WTC11 (cell line): ENCODE results near the gene PRKCB. TPM values are rescaled to one million over a fixed set of nuclear protein-coding genes. Genes with fewer than 3 reads are reported as not detected.

Source experiments
- IRF2 ChIP-seq: sonication (generic); formaldehyde crosslinking; IDR thresholded peaks from 2 replicates; pipeline ENCODE4 v1.8.0; 2022; ENCODE audit warnings: low read depth, missing genetic modification reagents, borderline replicate concordance
- PRDM15 ChIP-seq: sonication (generic); formaldehyde crosslinking; IDR thresholded peaks from 2 replicates; pipeline ENCODE4 v1.8.0; 2022; ENCODE audit warnings: missing genetic modification reagents
- RELA ChIP-seq: sonication (generic); formaldehyde crosslinking; IDR thresholded peaks from 2 replicates; pipeline ENCODE4 v1.8.1; 2022; ENCODE audit warnings: missing genetic modification reagents, mild to moderate bottlenecking, borderline replicate concordance
- TEAD1 ChIP-seq: sonication (generic); formaldehyde crosslinking; IDR thresholded peaks from 2 replicates; pipeline ENCODE4 v1.8.0; 2022; ENCODE audit warnings: mild to moderate bottlenecking, missing genetic modification reagents
- USF2 ChIP-seq: sonication (generic); formaldehyde crosslinking; IDR thresholded peaks from 2 replicates; pipeline ENCODE4 v1.8.1; 2023; ENCODE audit warnings: mild to moderate bottlenecking, missing genetic modification reagents, moderate library complexity
- ZBTB21 ChIP-seq: sonication (generic); formaldehyde crosslinking; IDR thresholded peaks from 2 replicates; pipeline ENCODE4 v1.8.1; 2023; ENCODE audit warnings: mild to moderate bottlenecking, missing genetic modification reagents, borderline replicate concordance
- ZNF138 ChIP-seq: sonication (generic); formaldehyde crosslinking; conservative IDR thresholded peaks from 2 replicates; pipeline ENCODE4 v1.8.1; 2022; ENCODE audit warnings: mild to moderate bottlenecking, moderate library complexity, missing genetic modification reagents
- ZSCAN18 ChIP-seq: fragments of 250-450 bp; sonication (Bioruptor Pico); IDR thresholded peaks from 2 replicates; pipeline ENCODE4 v2.1.2; 2022; ENCODE audit warnings: mild to moderate bottlenecking, moderate library complexity
- total RNA-seq: library from RNA; stranded (reverse); gene quantifications from 3 replicates; pipeline ENCODE4 v1.2.3, GENCODE V29; 2021
- TF ChIP-seq, protein P1 (sequence below): sonication (generic); formaldehyde crosslinking; IDR thresholded peaks from 2 replicates; pipeline ENCODE4 v1.8.0; 2023; ENCODE audit warnings: missing genetic modification reagents, mild to moderate bottlenecking, borderline replicate concordance
- TF ChIP-seq, protein P2 (sequence below): sonication (generic); formaldehyde crosslinking; IDR thresholded peaks from 2 replicates; pipeline ENCODE4 v1.8.1; 2023; ENCODE audit warnings: mild to moderate bottlenecking, missing genetic modification reagents, borderline replicate concordance
- TF ChIP-seq, protein P3 (sequence below): fragments of 250-450 bp; sonication (Bioruptor Pico); IDR thresholded peaks from 2 replicates; pipeline ENCODE4 v1.9.0; 2021; ENCODE audit warnings: mild to moderate bottlenecking, borderline replicate concordance

PRKCB gene
- total RNA-seq, 1 experiment from 2014 or later = 6.9 TPM

GRCh38 chr16:24036038-24036543, 200.3 kb downstream of the PRKCB start (continued):
- TF ChIP-seq, protein P1, sequence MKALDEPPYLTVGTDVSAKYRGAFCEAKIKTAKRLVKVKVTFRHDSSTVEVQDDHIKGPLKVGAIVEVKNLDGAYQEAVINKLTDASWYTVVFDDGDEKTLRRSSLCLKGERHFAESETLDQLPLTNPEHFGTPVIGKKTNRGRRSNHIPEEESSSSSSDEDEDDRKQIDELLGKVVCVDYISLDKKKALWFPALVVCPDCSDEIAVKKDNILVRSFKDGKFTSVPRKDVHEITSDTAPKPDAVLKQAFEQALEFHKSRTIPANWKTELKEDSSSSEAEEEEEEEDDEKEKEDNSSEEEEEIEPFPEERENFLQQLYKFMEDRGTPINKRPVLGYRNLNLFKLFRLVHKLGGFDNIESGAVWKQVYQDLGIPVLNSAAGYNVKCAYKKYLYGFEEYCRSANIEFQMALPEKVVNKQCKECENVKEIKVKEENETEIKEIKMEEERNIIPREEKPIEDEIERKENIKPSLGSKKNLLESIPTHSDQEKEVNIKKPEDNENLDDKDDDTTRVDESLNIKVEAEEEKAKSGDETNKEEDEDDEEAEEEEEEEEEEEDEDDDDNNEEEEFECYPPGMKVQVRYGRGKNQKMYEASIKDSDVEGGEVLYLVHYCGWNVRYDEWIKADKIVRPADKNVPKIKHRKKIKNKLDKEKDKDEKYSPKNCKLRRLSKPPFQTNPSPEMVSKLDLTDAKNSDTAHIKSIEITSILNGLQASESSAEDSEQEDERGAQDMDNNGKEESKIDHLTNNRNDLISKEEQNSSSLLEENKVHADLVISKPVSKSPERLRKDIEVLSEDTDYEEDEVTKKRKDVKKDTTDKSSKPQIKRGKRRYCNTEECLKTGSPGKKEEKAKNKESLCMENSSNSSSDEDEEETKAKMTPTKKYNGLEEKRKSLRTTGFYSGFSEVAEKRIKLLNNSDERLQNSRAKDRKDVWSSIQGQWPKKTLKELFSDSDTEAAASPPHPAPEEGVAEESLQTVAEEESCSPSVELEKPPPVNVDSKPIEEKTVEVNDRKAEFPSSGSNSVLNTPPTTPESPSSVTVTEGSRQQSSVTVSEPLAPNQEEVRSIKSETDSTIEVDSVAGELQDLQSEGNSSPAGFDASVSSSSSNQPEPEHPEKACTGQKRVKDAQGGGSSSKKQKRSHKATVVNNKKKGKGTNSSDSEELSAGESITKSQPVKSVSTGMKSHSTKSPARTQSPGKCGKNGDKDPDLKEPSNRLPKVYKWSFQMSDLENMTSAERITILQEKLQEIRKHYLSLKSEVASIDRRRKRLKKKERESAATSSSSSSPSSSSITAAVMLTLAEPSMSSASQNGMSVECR (CRISPR knock-in tag) = no peak
- no peak for TF ChIP-seq PRDM15 (CRISPR knock-in tag)
- TF ChIP-seq ZNF138 = no peak
- no peak for TF ChIP-seq ZBTB21
- TF ChIP-seq ZSCAN18 = no peak
- no peak for TF ChIP-seq IRF2 (CRISPR knock-in tag)
- no peak for TF ChIP-seq USF2 (CRISPR knock-in tag)
- TF ChIP-seq TEAD1 (CRISPR knock-in tag) = no peak
- TF ChIP-seq RELA = no peak
- TF ChIP-seq, protein P2, sequence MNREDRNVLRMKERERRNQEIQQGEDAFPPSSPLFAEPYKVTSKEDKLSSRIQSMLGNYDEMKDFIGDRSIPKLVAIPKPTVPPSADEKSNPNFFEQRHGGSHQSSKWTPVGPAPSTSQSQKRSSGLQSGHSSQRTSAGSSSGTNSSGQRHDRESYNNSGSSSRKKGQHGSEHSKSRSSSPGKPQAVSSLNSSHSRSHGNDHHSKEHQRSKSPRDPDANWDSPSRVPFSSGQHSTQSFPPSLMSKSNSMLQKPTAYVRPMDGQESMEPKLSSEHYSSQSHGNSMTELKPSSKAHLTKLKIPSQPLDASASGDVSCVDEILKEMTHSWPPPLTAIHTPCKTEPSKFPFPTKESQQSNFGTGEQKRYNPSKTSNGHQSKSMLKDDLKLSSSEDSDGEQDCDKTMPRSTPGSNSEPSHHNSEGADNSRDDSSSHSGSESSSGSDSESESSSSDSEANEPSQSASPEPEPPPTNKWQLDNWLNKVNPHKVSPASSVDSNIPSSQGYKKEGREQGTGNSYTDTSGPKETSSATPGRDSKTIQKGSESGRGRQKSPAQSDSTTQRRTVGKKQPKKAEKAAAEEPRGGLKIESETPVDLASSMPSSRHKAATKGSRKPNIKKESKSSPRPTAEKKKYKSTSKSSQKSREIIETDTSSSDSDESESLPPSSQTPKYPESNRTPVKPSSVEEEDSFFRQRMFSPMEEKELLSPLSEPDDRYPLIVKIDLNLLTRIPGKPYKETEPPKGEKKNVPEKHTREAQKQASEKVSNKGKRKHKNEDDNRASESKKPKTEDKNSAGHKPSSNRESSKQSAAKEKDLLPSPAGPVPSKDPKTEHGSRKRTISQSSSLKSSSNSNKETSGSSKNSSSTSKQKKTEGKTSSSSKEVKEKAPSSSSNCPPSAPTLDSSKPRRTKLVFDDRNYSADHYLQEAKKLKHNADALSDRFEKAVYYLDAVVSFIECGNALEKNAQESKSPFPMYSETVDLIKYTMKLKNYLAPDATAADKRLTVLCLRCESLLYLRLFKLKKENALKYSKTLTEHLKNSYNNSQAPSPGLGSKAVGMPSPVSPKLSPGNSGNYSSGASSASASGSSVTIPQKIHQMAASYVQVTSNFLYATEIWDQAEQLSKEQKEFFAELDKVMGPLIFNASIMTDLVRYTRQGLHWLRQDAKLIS (CRISPR knock-in tag) = no peak
- TF ChIP-seq, protein P3, sequence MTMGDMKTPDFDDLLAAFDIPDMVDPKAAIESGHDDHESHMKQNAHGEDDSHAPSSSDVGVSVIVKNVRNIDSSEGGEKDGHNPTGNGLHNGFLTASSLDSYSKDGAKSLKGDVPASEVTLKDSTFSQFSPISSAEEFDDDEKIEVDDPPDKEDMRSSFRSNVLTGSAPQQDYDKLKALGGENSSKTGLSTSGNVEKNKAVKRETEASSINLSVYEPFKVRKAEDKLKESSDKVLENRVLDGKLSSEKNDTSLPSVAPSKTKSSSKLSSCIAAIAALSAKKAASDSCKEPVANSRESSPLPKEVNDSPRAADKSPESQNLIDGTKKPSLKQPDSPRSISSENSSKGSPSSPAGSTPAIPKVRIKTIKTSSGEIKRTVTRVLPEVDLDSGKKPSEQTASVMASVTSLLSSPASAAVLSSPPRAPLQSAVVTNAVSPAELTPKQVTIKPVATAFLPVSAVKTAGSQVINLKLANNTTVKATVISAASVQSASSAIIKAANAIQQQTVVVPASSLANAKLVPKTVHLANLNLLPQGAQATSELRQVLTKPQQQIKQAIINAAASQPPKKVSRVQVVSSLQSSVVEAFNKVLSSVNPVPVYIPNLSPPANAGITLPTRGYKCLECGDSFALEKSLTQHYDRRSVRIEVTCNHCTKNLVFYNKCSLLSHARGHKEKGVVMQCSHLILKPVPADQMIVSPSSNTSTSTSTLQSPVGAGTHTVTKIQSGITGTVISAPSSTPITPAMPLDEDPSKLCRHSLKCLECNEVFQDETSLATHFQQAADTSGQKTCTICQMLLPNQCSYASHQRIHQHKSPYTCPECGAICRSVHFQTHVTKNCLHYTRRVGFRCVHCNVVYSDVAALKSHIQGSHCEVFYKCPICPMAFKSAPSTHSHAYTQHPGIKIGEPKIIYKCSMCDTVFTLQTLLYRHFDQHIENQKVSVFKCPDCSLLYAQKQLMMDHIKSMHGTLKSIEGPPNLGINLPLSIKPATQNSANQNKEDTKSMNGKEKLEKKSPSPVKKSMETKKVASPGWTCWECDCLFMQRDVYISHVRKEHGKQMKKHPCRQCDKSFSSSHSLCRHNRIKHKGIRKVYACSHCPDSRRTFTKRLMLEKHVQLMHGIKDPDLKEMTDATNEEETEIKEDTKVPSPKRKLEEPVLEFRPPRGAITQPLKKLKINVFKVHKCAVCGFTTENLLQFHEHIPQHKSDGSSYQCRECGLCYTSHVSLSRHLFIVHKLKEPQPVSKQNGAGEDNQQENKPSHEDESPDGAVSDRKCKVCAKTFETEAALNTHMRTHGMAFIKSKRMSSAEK (CRISPR knock-in tag) = no peak
